Measurements from ENCODE around the gene CA10.

Gene CA10

DNA sequence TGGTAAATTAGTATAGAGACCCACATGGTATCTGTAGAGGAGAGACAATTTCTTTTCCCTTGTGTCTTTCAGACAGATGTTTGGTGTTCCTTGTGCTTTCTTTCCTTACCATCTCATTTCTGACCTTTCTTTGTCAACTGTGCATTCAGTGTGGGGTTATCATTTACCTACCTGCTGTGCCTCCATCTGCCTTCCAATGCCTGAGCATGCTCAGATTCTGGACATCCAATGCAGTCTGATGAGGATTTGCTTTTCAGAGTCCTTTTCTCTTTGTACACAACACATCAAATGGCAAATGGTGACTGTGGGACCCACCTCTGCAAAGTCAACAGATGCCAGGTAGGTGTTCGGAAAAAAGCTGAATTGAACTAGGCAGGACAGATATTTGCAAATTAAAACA, 364.8 kb downstream of the CA10 start:
- H3K36me3 ChIP-seq (ENCODE audit: insufficient read depth, low read length), result no peaks in the 10 kb centered on the region

DNA sequence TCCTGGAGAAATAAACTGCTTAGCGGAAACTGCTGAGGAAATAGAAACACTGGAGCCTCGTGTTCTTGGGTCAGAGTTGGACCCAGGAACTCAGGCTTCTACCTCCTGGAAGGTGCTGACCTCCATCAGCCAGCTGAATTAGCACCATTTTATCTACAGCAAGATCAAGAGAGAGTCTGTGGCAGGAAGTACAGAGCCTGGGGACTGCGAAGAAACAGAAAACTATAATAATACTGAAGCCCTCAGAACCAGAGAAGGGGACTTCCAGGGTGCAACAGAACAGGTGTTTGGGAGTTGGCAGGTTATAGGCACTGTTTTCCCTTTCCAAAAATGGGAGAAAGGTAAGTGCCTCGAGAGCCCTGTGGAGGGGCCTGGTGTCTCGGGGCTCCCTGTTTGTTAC, 379.7 kb downstream of the CA10 start:
- H3K9ac ChIP-seq (ENCODE audit: low read length), result no peak overlapping the region
- H3K27ac ChIP-seq (ENCODE audit: low read depth, low read length), result no peak overlapping the region
- H3K27me3 ChIP-seq (ENCODE audit: control insufficient read depth in 1 of 2, insufficient read depth in 2 of 2, low read length in 2 of 2), result no peaks in the 10 kb centered on the region
- no peaks in the 10 kb centered on the region for H3K36me3 ChIP-seq (ENCODE audit: insufficient read depth, low read length)
- no peaks in the 10 kb centered on the region for H3K4me1 ChIP-seq (ENCODE audit: insufficient read depth, low read length)
- H3K9me3 ChIP-seq (ENCODE audit: low read length), result no peaks in the 10 kb centered on the region
- H3K4me3 ChIP-seq (ENCODE audit: low read depth in 1 of 2, low read length in 2 of 2), result no peak overlapping the region

More for the DNA sequence above, 364.8 kb downstream of the CA10 start:
- no peak overlapping the region for H3K4me3 ChIP-seq (ENCODE audit: low read depth in 1 of 2, low read length in 2 of 2)
- H3K27ac ChIP-seq (ENCODE audit: low read depth, low read length), result no peak overlapping the region
- H3K27me3 ChIP-seq (ENCODE audit: control insufficient read depth in 1 of 2, insufficient read depth in 2 of 2, low read length in 2 of 2), result no peaks in the 10 kb centered on the region
- no peak overlapping the region for H3K9ac ChIP-seq (ENCODE audit: low read length)
- no peaks in the 10 kb centered on the region for H3K9me3 ChIP-seq (ENCODE audit: low read length)
- H3K4me1 ChIP-seq (ENCODE audit: insufficient read depth, low read length), result no peaks in the 10 kb centered on the region

DNA sequence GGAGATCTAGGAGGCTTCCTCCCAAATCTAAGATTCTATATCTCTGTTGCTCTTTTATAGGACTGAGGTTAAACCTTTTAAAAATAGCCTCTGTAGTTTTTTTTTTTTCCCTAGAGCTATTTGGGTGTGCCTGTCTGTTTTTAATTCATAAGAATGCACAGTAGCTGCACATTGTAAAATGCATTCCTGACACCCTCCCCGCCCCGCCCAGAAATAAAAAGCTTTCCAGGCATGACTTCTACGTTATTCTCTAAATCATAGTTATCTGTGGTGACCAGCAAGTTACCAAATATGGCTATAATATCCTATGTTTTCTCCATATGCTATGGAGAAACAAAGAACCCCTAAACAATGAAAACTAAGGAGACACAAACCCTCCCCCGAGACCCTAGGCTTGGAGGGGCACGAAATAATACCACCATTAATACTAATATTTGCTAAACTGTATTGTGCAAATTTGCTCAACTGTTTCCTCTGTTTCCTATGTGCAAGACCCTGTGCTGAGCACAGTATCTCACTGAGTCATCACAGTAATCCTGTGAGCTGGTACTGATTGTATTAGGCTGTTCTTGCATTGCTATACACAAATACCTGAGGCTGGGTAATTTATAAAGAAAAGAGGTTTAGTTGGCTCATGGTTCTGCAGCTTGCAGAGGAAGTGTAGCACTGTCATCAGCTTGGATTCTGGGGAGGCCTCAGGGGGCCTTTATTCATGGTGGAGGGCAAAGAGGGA, 388.3 kb downstream of the CA10 start:
- no peaks in the 10 kb centered on the region for H3K27me3 ChIP-seq (ENCODE audit: control insufficient read depth in 1 of 2, insufficient read depth in 2 of 2, low read length in 2 of 2)
- H3K9me3 ChIP-seq (ENCODE audit: low read length), result no peaks in the 10 kb centered on the region
- no peaks in the 10 kb centered on the region for H3K36me3 ChIP-seq (ENCODE audit: insufficient read depth, low read length)
- H3K4me1 ChIP-seq (ENCODE audit: insufficient read depth, low read length), result no peaks in the 10 kb centered on the region
- no peak overlapping the region for H3K27ac ChIP-seq (ENCODE audit: low read depth, low read length)
- no peak overlapping the region for H3K4me3 ChIP-seq (ENCODE audit: low read depth in 1 of 2, low read length in 2 of 2)
- no peak overlapping the region for H3K9ac ChIP-seq (ENCODE audit: low read length)

DNA sequence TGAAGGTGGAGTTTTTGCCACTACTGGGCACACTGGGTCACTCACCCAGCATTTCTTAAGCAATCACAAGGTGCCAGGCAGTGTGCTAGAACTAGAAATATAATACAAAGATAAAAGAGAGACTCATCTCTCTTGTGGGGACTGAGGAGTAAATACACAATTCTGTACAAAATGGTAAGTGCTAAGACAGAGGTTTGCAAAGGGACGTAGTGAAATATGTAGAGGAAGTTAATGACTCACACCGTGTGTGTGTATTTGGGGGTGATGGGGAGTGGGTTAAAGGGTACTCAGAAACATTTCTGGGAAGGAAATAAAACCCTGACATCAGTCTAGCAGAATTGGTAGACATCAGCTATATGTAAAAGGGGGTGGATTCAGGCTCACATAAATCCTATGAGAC, 389.3 kb downstream of the CA10 start:
- Histone ChIP-seq H3K36me3 (ENCODE audit: insufficient read depth, low read length) (no peaks in the 10 kb centered on the region), H3K4me3 (ENCODE audit: low read depth in 1 of 2, low read length in 2 of 2) (no peak overlapping the region), H3K4me1 (ENCODE audit: insufficient read depth, low read length) (no peaks in the 10 kb centered on the region), H3K27ac (ENCODE audit: low read depth, low read length) (no peak overlapping the region), H3K9me3 (ENCODE audit: low read length) (no peaks in the 10 kb centered on the region), H3K9ac (ENCODE audit: low read length) (no peak overlapping the region), H3K27me3 (ENCODE audit: control insufficient read depth in 1 of 2, insufficient read depth in 2 of 2, low read length in 2 of 2) (no peaks in the 10 kb centered on the region)

DNA sequence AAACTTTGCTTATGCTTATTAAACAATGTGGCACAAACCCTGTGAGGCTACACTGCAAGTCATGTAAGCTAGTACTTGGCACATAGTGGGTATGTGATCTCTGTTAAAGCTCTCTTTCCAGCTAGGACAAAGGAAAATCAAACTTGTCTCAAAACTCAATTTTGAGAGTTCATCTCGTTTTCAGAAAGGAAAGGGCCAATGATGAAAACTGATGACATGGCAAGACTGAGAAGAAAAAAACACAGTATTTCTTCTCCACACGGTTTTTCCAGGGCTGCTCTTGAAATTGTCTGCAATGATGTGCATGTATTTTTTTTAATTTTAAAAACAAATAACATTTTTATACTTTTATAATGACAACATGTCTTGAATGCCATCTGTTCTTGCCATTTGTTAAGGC, 389.8 kb downstream of the CA10 start:
- Histone ChIP-seq H3K9me3 (ENCODE audit: low read length) (no peaks in the 10 kb centered on the region), H3K27ac (ENCODE audit: low read depth, low read length) (no peak overlapping the region), H3K4me1 (ENCODE audit: insufficient read depth, low read length) (no peaks in the 10 kb centered on the region), H3K9ac (ENCODE audit: low read length) (no peak overlapping the region), H3K4me3 (ENCODE audit: low read depth in 1 of 2, low read length in 2 of 2) (no peak overlapping the region), H3K27me3 (ENCODE audit: control insufficient read depth in 1 of 2, insufficient read depth in 2 of 2, low read length in 2 of 2) (no peaks in the 10 kb centered on the region), H3K36me3 (ENCODE audit: insufficient read depth, low read length) (no peaks in the 10 kb centered on the region)

DNA sequence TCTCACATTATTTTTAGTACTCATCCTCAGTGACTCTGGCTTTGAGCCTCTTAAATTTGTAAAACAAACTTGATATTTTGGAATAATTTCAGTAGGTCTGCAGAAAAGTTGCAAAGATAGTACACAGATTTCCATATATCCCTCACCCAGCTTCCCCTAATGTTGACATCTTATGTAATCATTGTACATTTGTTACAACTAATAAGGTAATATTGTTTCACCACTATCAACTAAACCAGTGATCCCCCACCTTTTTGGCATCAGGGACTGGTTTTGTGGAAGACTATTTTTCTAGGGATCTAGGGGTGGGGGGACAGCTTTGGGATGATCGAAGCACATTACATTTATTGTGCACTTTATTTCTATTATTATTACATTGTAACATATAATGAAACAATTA, 391.2 kb downstream of the CA10 start:
- no peak overlapping the region for H3K4me3 ChIP-seq (ENCODE audit: low read depth in 1 of 2, low read length in 2 of 2)
- H3K4me1 ChIP-seq (ENCODE audit: insufficient read depth, low read length), result no peaks in the 10 kb centered on the region
- no peak overlapping the region for H3K27ac ChIP-seq (ENCODE audit: low read depth, low read length)
- no peaks in the 10 kb centered on the region for H3K36me3 ChIP-seq (ENCODE audit: insufficient read depth, low read length)
- no peaks in the 10 kb centered on the region for H3K27me3 ChIP-seq (ENCODE audit: control insufficient read depth in 1 of 2, insufficient read depth in 2 of 2, low read length in 2 of 2)
- no peaks in the 10 kb centered on the region for H3K9me3 ChIP-seq (ENCODE audit: low read length)
- no peak overlapping the region for H3K9ac ChIP-seq (ENCODE audit: low read length)

DNA sequence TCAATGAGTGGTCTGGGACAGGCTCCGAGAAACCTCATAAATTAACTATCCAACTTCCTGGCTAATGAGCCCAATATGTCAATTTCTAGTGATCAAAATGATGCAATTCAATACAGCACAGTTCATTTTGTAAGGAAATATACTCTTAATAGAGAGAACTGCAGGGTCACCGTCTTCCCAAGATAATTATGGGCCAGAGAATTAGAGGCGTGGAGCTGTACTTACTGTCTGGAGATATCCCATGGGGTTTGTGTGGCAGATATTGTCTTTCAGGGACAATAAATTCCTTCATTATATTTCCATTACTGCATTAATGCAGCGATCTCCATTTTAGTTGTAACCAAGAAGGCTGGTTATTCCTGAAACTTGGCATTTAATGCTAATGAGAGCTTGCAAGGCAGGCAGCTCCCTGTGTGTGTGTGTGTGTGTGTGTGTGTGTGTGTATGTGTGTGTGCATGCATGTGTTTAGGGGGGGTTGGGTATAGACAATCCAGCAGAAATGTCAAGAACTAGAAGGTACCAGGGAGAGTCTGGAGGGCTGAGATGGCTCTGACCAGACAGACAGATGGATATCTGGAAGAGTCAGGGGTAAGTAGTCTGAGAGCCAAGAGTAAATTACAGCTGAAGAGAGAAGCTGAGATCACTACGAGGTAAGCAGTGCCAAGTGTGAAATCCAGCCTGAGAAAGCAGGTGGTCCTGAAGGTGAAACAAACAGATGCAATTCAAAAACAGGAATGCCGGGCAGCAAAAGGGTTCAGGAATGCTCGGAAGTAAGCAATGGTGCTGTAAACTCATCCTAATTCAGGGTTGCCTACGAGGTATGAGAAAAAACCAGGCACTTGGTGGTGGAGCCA, 393.0 kb downstream of the CA10 start:
- H3K4me1 ChIP-seq (ENCODE audit: insufficient read depth, low read length), result no peaks in the 10 kb centered on the region
- H3K27me3 ChIP-seq (ENCODE audit: control insufficient read depth in 1 of 2, insufficient read depth in 2 of 2, low read length in 2 of 2), result no peaks in the 10 kb centered on the region
- no peak overlapping the region for H3K27ac ChIP-seq (ENCODE audit: low read depth, low read length)
- H3K9me3 ChIP-seq (ENCODE audit: low read length), result no peaks in the 10 kb centered on the region
- no peaks in the 10 kb centered on the region for H3K36me3 ChIP-seq (ENCODE audit: insufficient read depth, low read length)
- H3K9ac ChIP-seq (ENCODE audit: low read length), result no peak overlapping the region
- no peak overlapping the region for H3K4me3 ChIP-seq (ENCODE audit: low read depth in 1 of 2, low read length in 2 of 2)

DNA sequence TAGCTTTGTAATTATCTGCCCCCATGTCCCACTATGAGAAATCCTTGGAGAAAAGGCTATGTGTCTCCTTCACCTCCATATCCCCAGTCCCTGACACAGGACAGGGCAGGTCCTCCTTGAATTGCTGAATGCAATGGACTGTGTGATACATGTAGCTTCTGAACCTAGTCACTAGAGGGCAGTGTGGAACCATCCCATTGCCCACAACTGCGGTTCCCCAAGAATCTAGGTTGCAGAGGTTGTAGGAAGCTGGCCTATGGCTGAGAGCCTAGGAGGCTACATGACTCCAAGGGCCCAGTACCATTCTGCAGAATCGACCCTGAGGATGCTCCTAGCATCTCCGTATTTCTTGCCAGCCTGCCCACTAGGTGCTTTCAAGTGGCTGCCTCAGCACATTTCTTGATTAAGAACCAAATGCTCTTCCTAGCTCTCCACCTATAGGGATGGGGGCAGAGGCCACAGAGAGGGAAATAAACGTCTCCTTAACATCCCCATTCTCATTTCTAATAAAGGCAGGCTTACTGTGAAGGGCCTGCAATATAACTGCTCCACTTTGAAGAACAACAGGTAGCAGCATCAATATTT, 394.0 kb downstream of the CA10 start:
- no peaks in the 10 kb centered on the region for H3K4me1 ChIP-seq (ENCODE audit: insufficient read depth, low read length)
- H3K36me3 ChIP-seq (ENCODE audit: insufficient read depth, low read length), result no peaks in the 10 kb centered on the region
- H3K27ac ChIP-seq (ENCODE audit: low read depth, low read length), result no peak overlapping the region
- no peaks in the 10 kb centered on the region for H3K27me3 ChIP-seq (ENCODE audit: control insufficient read depth in 1 of 2, insufficient read depth in 2 of 2, low read length in 2 of 2)
- no peak overlapping the region for H3K9ac ChIP-seq (ENCODE audit: low read length)
- no peaks in the 10 kb centered on the region for H3K9me3 ChIP-seq (ENCODE audit: low read length)
- H3K4me3 ChIP-seq (ENCODE audit: low read depth in 1 of 2, low read length in 2 of 2), result no peak overlapping the region

DNA sequence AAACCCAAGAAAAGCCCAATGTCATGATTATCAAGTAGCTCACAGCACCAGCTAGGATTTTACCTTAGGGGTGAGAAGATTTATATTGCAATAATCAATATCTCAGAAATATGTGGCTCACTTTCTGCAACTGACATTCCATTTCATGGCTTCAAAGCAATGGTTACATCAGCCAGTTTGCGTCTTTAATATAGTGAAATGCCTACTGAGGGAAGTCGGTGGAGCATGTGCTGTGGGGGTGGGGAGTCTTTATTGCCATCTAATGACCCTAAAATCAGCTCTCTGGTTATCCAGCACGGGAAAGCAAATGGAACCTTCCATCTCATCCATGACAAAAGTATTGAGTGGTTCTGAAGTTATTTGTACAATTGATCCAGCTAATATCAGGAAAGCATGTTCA, 395.5 kb downstream of the CA10 start:
- no peaks in the 10 kb centered on the region for H3K9me3 ChIP-seq (ENCODE audit: low read length)
- H3K9ac ChIP-seq (ENCODE audit: low read length), result no peak overlapping the region
- H3K36me3 ChIP-seq (ENCODE audit: insufficient read depth, low read length), result no peaks in the 10 kb centered on the region
- H3K4me3 ChIP-seq (ENCODE audit: low read depth in 1 of 2, low read length in 2 of 2), result no peak overlapping the region
- H3K27me3 ChIP-seq (ENCODE audit: control insufficient read depth in 1 of 2, insufficient read depth in 2 of 2, low read length in 2 of 2), result no peaks in the 10 kb centered on the region
- H3K27ac ChIP-seq (ENCODE audit: low read depth, low read length), result no peak overlapping the region
- no peaks in the 10 kb centered on the region for H3K4me1 ChIP-seq (ENCODE audit: insufficient read depth, low read length)

DNA sequence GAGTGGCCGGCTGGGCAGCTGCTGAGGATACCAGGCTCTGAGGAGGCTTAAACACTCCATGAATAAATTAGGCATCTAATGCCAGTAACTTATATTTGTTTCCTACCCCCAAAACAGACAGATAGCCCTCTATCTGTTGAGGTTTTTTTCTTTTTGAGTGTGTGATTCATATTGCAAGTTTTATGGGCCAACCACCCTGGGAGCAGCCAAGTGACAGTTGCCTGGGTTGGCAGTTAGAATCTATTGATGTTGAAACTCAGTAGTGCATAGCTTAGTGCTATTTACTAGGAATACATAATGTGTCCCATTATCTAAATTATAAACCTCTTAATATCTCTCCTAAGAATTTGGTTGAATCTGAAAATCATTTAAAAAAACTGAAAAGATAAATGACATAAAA, 397.4 kb downstream of the CA10 start:
- H3K4me1 ChIP-seq (ENCODE audit: insufficient read depth, low read length), result no peaks in the 10 kb centered on the region
- H3K9me3 ChIP-seq (ENCODE audit: low read length), result no peaks in the 10 kb centered on the region
- no peaks in the 10 kb centered on the region for H3K27me3 ChIP-seq (ENCODE audit: control insufficient read depth in 1 of 2, insufficient read depth in 2 of 2, low read length in 2 of 2)
- no peak overlapping the region for H3K27ac ChIP-seq (ENCODE audit: low read depth, low read length)
- H3K9ac ChIP-seq (ENCODE audit: low read length), result no peak overlapping the region
- no peaks in the 10 kb centered on the region for H3K36me3 ChIP-seq (ENCODE audit: insufficient read depth, low read length)
- H3K4me3 ChIP-seq (ENCODE audit: low read depth in 1 of 2, low read length in 2 of 2), result no peak overlapping the region

DNA sequence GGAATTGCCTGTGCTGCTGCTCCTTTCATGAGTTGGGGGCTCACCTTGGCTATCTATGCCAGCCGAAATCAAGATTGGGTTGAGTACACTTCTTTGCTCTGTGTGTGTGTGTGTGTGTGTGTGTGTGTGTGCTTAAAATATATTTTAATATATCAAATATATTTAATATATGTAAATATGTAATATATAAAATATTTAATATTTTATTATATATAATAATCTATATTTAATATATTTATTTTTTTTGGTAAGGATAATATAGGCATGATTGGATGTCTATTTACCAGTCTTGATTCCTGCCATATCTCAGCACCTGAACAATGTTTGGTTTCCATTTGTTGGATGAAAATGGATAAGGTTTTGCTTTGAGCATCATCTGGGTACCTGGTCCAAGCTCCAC, 399.3 kb downstream of the CA10 start:
- Histone ChIP-seq H3K4me1 (ENCODE audit: insufficient read depth, low read length) (no peaks in the 10 kb centered on the region), H3K9me3 (ENCODE audit: low read length) (no peaks in the 10 kb centered on the region), H3K4me3 (ENCODE audit: low read depth in 1 of 2, low read length in 2 of 2) (no peak overlapping the region), H3K27me3 (ENCODE audit: control insufficient read depth in 1 of 2, insufficient read depth in 2 of 2, low read length in 2 of 2) (no peaks in the 10 kb centered on the region), H3K27ac (ENCODE audit: low read depth, low read length) (no peak overlapping the region), H3K9ac (ENCODE audit: low read length) (no peak overlapping the region), H3K36me3 (ENCODE audit: insufficient read depth, low read length) (no peaks in the 10 kb centered on the region)
